GM21717 (cell line): Measurements from ENCODE around the gene CAPN9.
"Not testable (repeated sequence)": the region's sequence is repeated elsewhere in the genome, so short reads cannot be mapped to it uniquely, and the experiment has no call there.

Experiments used
- ATAC-seq: cut with Tn5 transposase; IDR thresholded peaks from one replicate; pipeline ENCODE4 v1.9.1; 2021; ENCODE audit warnings: mild to moderate bottlenecking, moderate library complexity; ENCODE audit not compliant: unreplicated experiment

The CAPN9 gene

DNA sequence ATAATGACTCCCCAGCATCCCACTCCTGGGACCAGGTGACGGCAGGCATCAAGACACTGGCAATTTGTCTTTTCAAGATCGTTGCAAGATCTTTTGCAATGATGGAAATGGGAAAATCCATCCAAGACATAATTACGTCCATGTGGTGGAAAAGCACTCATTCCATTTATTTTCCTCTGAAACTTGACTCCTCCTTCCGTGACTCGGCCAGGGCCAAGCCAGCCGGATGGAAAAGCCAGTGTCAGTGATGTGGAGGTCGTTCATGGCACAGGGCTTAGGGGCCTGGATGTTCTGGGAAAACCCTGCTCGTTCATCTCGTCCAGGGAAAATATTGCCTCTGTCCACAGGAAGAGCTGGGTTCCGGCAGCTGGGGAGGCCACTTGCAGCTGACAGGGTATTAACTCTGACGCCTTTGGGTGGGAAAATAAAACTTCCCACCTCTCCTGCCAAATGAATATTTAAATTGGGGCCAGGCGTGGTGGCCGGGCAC lies 74.9 kb downstream of the CAPN9 start:
- ATAC-seq, result no peak

DNA sequence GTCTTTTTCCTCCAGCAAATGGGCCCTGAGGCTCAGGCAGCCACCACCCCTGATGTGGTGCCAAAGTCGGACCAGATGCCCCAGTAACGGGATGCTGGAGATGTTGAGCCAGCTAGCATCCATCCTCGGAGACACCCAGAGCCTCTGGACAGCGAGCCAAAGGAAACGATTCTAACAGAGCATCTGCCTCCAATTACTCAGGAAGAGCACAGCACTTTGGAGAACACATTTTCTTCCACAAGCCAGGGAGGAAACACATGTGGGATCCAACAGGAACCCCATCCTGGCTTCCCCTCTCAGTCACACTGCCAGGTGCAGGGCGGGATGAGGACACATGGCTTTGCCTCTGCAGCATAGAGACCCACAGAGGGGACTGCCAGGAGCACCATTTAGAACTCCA lies 76.2 kb downstream of the CAPN9 start:
- ATAC-seq, result no peak

DNA sequence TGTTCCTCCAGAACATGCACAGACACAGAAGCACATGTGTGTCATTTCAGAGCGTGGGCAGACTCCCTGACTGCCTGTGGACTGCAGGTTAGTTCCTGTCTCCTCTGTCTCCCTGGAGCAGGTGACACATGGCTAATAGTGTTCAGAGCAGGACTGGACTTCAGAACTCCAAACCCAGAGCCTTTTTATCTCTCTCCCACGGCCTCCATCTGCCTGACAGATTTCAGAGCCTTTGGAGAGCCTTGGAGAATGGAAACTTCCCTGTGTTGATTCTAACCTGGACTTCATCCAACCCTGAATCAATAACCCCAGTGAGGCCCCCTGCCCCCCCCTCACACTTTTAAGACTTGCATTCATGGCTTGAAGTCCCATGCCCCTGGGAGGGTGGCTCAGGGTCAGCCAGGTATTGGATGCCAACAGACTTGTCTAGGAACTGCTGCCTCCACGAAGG lies 76.8 kb downstream of the CAPN9 start:
- no peak for ATAC-seq

DNA sequence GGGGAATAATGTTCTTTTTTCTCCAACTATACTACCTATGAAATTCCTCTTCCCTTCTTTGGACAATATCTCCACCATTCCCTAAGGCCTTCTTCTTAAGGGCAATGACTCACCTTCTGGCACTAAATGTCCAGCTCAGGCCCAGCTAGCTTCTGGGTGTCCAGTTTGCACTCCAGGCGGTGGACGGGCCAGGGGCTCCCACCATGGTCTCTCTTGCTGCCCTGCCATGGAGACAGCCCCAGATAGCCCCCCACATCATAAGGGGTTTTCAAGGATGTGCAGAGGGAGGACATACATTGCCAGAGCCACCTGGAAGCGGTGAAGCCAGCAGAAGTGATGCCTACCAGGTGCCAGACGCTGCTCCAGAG lies 77.3 kb downstream of the CAPN9 start:
- no peak for ATAC-seq

DNA sequence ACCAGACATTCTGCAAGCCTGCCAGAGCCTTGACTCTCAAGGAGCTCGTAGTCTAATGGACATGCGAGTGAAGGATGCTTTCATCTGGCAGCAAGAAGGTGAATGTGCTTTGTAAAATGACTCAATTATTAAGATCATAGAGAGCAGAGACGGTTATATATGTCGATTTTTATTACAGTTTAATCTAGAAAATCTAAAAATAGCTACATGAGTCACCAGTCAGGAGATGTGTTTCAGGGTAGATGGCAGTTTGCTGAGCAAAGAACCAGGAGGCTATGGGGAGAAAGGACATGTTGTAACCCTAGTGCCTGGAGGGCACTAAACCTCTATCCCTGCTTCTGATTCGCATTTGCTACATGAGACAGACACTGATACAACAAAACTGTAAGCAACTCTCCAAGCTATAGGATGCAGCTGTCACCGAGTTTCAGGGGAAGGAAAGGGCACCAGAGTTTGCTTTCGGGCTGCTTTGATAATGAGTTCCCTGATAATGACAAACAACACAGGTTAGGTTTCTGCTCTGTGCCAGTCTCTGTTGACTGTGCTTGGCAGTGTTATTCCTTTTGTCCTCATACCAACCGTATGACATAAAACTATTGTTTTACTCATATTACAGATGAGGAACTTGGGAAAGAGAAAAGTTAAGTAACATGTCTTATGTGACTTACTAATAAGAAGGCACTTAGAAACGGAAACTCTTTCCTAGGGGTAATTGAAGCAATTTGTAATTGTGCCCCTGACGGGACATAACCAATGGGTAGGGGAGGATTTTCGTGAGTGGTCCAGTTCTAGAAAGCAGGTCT lies 77.9 kb downstream of the CAPN9 start:
- ATAC-seq, result no peak

DNA sequence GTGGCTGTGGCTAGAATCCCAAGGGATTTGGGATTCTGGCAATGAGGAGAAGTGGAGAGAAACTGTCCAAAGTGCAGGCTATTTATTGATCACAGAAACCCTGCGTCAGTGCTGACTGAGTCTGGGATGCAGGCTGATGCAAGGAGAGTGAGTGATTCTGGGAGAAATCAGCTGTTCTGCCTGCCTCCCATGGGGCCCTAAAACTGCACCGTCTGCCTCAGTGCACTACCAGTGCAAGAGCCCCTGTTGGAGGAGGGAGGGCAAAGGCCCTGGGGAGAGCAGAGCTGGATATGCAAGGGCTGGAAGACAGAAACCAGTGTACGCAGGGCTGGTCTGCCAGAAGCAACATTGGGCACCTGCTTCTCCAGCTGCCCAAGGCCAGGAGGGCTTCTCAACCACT lies 78.6 kb downstream of the CAPN9 start:
- ATAC-seq, result no peak

DNA sequence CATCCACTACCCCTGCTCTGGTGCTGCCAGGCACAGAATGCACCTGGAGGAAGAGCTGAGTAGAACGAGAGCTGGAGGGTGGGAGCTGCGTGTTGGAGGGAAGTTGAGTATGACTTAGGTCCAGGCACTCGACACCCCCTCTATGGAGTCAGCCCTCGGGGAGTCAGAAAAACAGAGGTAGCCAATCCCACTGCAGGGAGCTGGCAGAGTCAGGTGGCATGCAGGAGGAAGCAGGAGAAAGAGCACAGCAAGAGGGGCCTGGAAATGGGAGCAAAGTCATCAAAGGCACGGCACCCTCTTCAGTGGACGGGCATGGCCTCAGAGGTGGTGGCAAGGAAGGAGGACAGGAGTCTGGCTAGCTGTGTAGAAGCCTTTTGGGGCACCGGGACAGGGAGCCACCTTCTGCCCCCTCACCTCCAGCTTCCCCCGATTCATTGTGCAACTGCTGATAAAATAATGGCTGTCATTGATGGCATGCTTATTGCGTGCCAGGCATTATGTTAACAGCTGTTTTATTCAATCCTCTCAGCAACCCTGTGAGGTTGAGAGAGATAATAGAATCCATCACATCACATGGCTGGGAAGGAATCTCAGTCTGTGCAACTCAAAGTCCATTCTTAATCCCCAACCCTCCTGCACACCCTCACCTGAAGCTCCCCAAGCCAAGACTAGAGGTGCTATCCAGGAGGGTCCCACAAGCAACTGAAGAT lies 79.1 kb downstream of the CAPN9 start:
- ATAC-seq, result no peak

DNA sequence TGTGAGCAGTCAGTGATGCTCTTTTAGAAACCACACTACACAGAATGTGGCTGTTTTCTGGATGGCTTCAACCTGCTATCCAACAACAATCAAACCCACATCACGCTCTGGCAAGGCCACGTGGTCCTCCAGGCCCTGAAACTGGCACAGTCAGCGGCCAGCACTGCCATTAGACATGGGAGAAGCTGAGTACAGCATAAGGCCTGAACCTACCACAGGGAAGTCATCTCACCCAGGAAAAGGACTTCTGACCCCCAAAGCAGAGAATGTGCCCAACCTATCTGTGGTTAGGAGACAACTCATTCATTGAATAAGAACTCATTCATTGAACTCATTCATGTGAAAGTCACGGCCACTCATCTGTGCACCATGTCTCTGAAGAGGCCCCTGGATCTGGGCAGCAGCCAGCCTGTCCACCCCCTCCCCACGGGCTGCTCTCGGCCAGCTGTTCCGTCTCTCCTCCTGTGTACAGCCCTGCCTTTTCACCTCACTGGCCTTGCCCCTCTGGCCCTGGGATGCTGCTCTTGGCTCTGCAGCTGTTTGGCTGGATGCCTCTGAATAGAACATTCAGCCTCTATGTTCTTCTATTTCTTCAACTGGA lies 80.0 kb downstream of the CAPN9 start:
- no peak for ATAC-seq

DNA sequence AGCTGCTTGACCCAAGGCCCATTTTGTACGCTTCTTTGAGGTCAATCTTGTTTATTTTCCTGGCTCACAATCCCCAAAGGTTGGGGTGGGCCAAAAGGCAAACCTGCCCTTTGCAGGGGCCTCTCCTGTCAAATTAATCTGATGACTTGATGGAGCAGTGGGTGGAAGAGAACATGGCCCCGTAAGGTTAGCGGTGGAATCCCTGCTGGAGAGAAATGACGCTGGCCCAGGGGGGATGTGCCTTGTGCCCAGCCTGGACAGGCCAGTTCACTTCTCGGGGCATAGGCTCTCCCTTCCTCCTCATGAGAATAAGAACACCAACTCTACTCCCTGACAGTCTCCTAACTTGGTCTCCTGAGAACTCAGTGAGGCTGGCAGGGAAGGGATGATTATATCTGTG lies 80.6 kb downstream of the CAPN9 start:
- no peak for ATAC-seq

DNA sequence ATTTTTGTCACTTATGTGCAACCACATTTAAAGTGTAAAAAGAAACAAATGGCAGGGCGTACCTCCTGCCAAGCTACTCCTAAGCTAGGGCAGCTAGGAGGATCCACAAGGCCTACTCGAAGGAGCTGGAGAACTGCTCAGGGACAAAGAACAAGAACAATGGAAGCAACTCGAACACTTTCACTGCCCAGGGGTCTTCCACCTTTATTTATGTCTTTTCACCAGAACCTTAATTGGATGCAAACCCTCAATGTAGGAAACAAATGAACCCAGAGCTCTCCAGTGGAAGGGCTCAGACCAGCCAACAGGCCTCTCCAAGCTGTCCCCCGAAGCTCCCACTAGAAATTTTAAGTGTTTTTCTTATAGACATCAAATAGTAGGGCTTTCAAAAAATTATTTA lies 81.2 kb downstream of the CAPN9 start:
- no peak for ATAC-seq

DNA sequence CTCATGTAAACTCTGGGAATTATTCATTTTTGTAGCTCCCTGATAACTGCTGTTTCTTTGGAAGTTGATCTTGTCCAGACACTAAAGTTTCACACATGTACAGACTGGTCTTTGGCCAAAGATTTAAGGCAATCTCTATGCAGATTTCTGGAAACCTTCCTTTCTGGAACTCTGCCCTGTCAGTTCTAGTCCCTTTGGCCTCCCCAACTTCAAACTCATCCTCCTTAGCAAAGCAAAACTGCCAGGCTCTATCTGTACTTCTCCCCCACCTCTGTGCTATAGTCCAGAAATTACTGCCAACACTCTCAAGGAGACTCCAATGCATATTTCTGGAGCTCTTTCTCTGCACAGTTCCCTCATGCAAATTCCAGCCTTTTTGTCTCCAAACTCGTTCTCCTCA lies 84.6 kb downstream of the CAPN9 start:
- no peak for ATAC-seq

DNA sequence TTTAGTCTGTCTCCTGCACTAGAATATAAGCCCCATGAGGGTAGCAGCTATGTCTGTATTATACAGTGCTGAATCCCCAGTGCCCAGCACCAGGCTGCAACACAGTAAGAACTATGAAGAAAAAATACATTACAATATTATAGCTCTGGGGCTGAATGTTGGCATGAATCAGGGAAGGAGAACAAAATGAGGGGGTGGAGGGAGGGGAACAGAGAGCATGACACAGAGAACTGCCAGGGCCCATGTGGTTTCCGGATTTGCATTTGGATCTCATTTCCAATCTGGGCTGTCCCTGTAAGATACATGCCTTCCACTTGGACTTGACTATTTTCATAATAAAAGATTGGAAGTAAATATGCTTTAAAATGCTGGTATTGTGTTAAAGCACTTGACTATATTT lies 85.3 kb downstream of the CAPN9 start:
- ATAC-seq, result no peak

DNA sequence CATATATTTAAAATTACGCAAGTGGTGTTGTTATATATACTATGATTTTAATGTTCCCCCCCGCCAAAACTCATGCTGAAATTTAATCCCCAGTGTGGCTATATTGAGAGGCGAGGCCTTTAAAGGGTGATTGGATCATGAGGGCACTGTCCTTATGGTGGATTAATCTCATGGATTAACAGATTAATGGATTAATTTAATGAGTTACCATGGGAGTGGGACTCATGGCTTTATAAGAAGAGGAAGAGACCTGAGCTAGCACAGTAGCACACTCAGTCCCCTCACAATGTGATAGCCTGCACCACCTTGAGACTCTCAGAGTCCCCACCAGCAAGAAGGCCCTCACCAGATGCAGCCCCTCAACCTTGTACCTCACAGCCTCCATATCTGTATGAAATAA lies 86.3 kb downstream of the CAPN9 start:
- no peak for ATAC-seq

DNA sequence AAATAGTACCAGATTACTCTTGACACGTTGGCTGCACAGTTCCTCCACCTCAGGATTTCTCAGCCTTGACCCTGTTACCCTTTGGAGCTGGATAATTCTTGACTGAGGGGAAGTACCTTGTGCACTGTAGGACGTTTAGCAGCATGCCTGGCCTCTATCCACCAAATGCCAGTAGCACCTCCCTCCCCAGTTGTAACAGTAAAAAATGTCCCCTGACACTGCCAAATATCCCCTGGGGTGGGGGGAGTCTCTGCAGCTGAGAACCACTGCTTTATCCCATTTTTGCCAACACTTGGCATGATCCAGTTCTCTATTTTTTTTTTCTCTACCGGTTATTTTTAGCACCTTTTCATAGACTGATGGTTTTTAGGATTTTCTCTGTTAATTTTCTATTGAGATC lies 87.1 kb downstream of the CAPN9 start:
- ATAC-seq, result no peak

DNA sequence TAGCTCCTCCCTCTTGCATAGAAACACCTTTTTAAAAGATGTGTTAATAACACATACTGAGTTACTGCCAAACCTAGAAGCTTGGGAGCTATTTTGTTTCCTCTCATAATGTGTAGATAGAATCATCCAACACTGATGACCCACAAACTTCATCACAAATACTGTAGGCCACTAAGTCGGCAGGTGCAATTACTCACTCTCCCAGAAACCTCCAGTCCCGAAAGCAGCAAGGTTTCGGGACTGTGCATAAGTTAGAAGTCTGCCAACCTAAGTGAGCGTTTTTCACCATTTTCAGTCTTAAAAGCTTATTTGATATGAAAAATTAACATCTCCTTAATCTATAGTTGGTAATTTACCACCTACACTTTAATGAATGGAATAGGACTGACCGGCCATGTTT lies 89.2 kb downstream of the CAPN9 start:
- ATAC-seq, result no peak

DNA sequence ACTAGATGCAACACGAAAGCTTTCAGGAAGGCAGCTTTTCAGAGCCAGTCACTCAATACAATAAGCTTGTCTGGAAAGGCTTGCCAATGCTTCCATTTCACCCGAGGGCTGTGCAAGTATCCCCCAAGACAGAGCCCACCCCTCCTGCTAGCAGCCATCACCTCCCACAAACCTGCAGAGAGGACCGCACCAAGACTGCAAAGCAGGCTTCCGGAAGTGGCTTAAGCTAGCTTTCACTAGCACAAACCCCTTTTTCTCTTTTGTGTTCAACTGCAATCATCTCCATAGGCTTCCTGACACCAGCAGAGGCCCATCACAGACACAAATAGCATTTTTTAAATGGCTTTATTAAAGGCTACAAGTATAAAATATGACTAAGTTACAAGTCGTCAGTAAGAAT lies 89.6 kb downstream of the CAPN9 start:
- no peak for ATAC-seq

DNA sequence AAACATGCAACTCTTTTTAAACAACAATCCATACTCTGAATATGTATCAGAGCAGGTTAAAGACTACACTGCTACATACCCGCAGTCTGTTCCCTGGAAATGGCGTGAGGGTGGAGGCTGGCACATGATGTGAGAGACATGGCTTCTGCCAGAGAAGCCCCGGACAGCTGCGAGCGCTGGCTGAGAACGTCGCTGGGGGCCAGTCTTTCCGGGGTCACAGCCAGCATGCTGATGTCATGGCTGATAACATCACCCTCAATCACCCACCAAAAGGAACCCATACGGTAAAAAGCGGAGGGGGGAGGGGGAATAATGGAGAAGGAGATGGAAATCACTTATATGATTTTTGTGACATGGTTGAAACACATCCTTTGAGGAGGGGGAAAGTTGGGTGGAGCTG lies 92.0 kb downstream of the CAPN9 start:
- ATAC-seq, result no peak

DNA sequence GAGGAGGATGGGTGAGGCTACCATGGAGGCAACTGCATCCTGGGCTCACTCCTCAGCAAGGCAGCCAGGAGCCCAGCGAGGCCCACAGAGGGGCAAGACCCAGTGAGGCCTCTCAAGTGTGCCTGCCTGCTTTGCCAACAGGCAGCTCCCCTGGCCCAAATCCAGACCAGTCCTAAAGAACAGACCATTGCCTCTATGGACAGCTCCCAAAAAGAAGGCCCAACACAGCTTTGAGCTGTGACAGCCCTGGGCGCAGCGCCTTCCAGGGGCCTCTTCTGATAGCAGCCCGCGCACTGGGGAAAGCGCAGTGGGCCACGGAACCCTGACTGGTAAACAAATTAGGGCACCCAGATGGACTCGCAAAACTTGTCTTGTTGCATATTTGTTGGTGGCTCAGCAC lies 95.6 kb downstream of the CAPN9 start:
- ATAC-seq, result no peak

DNA sequence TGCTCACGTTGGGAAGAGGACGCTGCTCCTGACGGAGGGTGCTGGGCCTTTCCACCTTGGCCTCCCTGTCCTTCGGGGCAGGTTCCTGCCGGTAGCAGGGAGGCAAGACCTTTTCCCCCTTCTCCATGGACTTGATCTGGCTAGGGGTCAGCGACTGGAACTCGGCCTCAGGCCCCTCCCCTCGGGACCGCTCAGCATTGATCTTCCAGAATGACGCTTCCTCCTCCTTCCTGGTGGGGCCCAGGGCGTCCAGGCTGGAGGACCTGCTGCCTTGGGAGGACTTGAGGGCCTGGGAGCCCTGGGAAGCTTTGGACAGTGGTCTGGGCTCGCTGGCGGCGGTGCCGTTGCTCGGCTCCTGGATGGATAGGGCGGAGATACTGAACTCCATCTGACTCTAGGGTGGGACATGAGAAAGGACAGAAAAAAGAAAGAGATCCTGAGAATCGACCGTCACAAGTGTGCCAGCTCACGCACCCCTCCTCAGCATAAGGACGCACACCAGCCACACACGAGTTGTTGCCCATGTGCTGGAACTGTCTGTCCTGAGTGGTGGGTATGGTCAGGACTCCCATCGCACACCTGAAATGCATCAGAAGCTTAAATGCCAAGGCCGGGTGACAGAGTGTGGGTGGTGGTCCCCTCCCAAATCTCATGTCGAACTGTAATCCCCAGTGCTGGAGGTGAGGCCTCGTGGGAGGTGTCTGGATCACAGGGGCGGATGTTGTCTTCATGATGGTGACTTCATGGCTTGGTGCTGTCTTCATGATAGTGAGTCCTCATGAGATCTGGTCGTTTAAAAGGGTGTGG lies 96.5 kb downstream of the CAPN9 start:
- ATAC-seq, result no peak

DNA sequence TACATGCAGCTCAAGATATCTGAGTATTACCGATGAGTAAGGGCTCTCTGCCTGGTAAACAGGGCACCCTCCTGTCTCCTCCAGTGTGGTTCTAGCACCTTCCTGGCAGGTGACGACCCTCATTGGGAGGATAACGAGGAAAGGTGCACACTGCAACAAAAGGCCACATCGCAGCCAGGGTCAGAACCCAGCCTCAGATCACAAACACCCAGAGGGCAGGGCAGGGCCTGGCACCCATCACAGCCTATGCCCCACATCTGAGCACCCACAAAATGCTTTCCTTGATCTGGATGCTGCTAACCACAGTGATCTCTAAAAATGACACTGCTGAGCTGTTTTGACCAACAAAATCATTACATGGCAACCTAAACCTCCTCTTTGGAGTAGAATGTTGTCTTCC lies 97.4 kb downstream of the CAPN9 start:
- ATAC-seq, result no peak

DNA sequence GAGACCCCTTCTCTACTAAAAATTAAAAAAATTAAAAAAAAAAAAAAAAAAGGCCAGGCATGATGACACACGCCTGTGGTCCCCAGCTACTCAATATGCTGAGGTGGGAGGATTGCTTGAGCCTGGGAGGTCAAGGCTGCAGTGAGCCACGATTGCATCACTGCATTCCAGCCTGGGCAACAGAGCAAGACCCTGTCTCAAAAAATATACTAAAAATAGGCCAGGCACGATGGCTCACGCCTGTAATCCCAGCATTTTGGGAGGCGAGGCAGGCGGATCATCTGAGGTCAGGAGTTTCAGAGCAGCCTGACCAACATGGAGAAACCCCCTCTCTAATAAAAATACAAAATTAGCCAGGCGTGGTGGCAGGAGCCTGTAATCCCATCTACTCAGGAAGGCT lies 98.0 kb downstream of the CAPN9 start:
- not testable (repeated sequence) for ATAC-seq
